GM19372 (cell line): ENCODE results near the gene ARFGAP3.
"Not testable (repeated sequence)": the region's sequence is repeated elsewhere in the genome, so short reads cannot be mapped to it uniquely, and the experiment has no call there.

Experiments used
- ATAC-seq: cut with Tn5 transposase; IDR thresholded peaks from one replicate; pipeline ENCODE4 v1.9.1; 2021; ENCODE audit warnings: mild to moderate bottlenecking, low read depth, moderate library complexity; ENCODE audit not compliant: unreplicated experiment

Gene ARFGAP3

DNA sequence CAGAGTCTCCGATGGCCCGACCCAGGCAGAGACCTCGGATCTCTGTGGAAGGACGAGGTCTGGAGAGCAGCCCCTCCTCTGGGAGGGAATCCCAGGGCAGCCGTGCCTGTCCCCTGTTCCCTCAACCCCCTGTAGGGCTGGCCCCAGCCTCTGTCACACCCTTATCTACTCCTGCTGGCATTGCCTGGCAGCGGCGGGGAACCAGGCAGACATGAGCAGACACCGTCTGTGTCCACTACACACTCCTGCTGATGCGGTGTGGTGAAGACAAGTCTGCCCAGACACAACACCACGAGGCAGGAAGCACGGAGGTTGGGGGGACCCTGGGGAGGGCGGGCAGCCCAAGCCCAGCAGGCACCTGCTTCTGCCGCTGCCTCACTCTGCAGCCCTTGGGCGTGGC lies 83.9 kb downstream of the ARFGAP3 start:
- ATAC-seq: no peak

DNA sequence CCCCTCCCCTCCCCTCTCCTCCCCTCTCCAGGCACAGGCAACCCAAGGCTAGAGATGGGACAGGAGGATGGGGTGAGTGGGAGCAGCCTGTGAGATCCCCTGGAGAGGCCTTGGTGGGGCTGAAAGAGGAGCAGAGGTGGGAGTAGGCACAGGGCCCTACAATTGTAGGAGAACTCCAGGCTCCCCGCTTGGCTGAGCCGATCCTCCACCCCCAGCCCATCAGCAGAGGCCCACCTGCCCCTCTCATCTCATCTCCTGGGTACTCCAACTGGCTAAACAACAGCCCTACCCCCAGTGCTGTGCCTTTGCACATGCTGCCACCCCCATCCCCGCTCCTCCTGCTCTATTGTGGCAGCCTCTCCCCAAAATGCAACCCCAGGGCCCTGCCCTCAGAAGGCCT lies 84.4 kb downstream of the ARFGAP3 start:
- ATAC-seq: no peak

DNA sequence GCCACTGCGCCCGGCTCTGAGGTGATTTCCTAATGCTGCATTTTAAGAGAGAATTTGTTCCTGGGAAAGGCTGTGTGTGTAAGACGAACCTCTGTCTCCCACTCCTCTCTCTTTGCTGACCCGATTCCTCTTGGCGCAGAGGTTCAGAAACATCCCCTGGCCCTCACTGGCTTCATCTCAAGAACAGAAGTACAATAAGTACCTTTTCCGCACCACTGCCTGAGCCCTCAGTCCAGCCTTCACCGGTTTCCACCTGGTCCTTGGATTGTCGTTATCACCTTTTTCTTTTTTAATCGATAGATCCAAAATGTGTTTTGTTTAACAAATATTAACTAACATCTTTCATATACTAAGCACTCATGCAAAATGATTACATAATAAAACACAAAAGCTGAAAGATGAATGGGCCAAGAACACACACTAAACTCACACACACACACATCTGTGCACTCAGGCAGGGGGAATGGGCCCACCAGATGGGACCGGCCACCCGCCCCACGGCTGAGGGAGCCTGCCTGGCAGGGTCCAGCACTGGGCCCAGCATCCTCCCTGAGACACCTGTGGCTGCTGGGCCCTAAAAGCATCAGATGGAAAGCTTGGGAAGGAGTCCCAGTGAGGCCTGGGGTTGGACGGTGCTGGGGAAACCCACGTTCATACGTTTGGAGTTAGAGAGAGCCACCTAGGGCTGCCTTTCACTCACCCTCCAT lies 86.0 kb downstream of the ARFGAP3 start:
- ATAC-seq: no peak

DNA sequence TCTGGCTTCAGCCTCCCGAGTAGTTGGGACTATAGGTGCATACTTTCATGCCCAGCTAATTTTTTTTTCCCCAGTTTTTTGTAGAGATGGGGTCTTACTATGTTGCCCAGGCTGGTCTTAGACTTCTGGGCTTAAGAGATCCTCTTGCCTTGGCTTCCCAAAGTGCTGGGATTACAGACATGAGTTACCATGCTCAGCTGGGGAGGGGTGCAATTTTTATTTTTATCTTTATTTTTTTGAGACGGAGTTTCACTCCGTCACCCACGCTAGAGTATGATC lies 86.7 kb downstream of the ARFGAP3 start:
- no peak for ATAC-seq

DNA sequence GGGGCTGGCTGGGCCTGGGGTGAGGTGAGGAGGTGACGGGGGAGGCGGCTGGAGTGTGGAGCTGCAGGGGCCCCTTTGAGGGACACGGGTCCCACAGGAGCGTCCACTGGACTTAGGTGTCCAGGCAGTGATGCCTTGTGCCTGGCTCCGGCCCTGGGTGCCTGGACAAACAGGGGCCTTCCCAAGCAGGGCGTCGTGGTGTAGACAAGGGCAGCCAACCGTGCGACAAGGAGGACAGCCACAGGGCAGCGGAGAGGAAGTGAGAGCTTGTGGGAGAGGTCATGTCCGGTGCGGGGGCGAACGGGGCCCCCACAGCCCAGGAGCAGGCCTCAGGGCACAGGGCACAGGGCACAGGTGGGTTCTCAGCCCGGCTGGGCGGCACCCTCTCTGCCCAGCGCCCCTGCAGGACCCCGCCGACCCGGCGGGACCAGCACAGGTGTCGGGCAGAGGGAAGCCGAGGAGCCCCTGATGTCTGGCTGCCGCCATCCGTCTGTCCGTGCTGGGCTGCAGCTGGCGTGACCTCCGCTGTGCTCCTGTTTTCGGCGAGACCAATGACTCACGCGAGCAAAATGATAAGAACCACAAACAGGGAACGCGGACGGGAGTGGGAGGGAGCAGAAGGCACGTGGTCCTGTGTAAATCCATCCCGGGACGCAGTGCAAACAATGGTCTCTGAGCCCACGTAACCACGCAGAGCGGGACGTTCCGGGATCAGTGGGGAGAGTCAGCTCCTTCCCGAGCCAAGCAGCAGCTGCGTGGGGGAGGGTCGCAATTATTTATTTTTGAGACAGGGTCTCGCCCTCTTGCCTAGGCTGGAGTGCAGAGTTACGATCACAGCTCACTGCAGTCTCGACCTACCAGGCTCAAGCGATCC lies 87.3 kb downstream of the ARFGAP3 start:
- no peak for ATAC-seq

DNA sequence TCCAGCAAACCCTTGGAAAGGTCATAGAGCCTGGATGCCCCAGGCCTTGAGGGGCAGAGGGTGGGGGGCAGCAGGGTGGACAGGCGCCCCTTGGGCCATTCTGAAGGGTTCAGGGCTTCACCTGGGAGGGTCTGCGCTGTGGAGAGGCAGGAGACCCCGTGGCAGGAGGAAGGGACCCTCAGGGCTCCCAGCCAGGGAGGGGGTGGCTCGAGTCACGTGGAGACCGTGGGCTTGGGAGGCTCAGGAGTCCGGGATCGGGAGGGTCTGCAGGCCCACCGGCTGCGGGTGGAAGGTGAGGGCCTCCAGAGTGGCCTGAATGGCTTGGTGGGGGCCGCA lies 87.9 kb downstream of the ARFGAP3 start:
- no peak for ATAC-seq

DNA sequence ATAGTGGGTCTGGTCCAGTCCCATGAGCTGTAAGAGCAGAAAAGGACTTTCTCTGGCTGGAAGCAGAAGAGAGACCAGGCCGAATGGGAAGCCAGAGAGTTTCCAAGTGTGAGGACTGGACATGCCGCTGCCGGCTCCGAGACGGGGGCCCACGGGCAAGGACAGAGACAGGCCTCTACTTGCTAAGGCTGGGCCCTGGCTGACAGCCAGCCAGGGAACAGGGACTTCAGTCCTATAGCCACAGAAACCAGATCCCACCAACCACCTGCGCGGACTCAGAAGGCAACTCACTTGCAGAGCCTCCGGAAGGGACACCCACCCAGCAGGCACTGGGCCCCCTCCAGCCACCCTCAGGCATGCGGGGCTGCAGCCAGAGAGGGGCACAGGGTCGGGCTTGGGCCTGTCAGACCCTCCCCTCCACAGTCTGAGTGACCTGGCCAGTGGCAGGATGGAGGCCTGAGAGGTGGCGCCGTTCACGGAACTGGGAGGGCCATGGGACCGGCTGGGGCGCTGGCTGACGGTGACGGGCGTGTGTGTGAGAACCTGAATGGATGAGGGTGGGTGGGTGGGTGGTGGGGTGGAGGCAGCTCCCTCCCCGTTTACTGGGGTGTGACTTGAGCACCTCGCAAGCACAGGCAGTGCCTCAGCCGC lies 88.6 kb downstream of the ARFGAP3 start:
- no peak for ATAC-seq

DNA sequence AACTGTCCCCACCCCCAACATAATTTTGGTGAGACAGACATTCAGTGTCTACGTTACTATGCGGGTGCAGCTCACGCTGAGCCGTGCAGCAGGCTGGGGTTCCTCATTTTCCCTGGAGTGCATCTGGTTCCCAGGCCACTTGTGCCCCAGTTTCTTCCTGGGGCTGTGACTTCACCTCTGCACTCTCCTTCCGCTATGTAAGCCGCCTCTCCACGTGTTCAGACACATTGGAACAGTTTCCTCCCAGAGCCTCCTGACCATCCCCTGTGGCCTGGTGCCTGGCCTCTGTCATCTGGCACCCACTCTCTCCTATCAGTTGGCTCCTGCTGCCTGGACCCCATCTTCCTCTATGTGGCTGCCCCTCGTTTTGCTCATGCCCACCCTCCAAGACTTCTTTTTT lies 90.2 kb downstream of the ARFGAP3 start:
- ATAC-seq: no peak

DNA sequence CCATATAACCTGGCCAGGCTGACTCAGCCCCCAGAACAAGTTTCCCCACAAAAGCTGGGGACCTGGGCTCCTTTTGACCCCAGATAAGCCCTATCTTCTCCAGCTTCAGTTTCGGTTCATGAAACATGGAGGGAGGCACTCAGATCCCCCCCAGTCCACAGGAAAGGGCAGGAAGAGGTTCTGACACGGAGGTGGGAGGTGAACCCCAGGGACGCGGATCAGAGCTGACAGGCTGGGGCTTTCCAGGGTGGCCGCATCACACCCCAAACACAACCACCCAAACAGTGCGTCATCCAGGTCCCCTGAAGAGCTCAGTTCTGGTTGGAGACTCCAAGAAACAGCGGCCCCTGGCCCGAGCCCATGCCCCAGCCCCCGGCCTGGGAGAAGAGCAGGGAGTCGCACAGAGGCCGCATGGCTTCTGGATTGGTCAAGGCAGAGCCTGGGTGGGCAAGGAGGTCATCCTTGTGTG lies 92.1 kb downstream of the ARFGAP3 start:
- no peak for ATAC-seq

DNA sequence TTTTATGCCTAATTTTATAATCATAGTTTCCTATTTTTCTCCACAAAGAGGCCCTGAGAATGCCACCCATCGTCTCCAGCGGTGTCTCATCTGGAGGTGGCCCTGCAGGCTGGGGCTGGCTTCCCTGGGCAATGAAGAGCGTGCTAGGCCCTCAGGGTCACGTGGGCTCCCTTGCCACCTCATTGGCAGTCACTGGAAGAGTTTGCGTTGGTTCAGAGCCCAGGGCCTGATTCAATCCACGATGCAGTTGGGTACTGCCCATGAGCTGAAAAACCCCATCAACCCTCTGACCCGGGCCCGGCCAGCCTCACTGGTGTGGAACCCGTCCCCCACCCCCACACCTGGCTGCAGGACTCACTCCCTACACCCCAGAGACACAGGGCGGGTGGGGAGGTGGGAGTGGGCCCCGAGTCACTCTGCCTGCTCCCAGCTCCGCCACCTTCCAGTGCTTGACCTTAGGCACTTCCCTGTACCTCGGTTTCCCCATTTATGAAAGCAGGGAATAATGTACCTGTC lies 93.0 kb downstream of the ARFGAP3 start:
- no peak for ATAC-seq

DNA sequence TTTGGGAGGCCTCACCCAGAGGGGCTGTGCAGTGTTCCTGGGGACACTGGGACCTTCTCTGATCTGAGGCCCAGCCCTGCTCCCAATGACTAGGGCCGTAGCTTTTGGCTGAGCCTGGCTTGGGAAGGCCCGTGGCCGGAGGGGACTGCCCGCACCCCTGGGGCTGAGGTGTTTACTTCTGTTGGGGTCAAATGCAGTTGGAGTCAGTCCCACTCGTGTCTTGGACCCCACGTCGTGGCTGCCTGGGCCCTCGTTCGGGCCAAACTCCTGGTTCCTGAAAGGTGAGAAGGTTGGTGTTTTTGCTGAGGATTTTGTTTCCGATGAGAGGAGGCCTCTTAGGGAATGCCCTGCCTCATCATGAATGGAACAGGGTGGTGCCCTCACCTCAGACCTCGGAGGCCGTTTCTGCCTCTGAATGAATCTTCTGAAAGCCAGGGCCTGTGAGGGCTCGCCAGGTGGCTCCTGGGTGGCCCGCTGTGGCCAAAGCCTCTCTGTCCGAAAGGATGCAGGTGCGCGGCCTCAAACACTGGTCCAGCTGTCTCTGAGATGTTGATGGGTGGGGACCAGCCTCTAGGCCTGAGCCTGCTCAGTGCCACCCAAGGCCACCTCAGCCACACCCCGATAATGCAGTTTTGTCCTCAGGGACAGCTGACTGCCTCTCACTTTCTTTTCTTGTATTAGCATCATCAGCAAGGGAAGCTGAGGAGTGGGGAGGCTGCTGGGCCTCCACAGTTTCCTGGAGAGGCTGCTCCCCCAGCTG lies 96.1 kb downstream of the ARFGAP3 start:
- ATAC-seq: no peak

DNA sequence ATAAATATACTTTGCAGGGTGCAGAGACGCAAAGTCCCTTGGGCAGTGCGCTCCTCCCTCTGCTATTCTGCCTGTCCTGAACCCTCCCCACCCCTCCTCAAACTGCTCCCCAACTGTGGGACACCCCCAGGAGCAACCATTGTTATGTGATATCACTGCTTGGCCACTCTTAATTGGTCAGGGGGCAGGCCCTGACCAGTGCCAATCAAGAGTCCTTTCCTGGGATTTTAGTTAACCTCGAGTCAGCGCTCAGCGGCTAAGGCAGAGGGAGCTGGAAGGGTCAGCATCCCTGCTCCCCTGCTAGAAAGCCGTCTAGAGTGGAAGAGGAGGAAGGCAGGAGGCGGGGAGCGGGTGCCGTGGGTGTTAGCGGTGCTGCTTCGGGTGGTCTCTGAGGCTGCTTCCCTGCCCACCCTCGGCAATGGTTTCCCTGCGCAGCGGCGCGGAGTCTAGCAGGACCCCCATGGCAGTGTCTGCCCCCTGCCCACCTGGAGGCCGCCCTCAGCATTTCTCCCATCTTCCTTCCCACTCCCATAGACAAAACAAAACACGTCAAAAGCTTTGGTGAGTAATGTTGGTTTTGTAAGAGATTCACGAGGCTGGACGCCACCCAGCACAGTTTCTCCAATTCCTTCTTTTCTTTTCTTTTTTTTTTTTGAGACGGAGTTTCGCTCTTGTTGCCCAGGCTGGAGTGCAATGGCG lies 98.0 kb downstream of the ARFGAP3 start:
- ATAC-seq: no peak

DNA sequence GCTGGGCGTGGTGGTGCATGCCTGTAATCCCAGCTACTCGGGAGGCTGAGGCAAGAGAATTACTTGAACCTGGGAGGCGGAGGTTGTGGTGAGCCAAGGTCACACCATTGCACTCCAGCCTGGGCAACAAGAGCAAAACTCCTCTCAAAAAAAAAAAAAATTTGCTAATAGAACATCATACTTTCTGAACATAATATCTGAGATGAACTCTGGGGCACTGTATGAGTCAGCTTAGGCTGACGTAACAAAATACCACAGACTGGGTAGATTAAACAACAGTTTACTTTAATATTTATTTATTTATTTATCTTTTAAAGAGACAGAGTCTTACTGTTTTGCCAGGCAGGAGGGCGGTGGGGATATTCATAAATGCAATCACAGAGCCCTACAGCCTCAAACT lies 101.5 kb downstream of the ARFGAP3 start:
- ATAC-seq: not testable (repeated sequence)

DNA sequence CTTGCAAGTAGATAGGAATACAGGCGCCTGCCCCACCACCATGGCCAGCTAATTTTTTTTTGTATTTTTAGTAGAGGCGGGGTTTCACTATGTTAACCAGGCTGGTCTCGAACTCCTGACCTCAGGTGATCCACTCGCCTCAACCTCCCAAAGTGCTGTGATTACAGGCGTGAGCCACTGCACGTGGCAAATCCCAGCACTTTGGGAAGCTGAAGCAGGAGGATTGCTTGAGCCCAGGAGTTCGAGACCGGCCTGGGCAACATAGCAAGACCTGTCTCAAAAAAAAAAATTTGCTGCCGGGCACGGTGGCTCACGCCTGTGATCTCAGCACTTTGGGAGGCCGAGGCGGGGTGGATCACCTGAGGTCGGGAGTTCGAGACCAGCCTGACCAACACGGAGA lies 102.0 kb downstream of the ARFGAP3 start:
- not testable (repeated sequence) for ATAC-seq

DNA sequence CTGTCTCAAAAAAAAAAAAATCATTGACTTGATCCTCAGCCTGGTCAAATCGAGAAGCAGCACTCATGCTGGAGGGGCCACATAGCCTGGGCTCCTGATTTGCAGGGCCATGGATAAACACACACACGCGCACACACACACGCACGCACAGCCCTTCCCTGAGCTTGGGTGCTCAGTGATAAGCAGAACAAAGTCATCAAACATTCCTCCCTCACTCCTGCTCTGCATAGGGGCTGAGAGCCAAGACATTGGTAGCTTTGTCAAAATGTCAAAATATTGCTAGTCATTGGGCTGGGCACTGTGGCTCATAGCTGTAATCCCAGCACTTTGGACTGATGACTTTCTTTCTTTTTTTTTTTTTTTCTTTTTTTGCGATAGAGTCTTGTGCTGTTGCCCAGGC lies 102.4 kb downstream of the ARFGAP3 start:
- no peak for ATAC-seq

DNA sequence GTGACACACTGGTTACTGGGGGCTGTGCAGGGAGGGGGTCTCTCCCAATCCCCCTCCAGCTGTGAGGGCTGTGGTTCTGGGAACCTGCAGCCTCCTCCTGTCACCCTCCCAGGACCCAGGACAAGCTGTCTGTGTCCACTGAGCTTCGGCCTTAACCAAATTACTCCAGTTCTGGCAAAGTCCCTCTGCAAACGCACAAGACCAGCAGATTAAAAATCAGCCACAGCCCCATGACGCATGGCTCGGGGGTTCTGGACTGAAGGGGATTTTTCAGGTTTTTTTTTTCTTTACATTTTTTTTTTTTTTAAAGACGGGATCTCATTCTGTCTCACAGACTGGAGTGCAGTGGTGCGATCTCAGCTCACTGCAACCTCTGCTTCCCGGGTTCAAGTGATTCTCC lies 104.2 kb downstream of the ARFGAP3 start:
- ATAC-seq: no peak

DNA sequence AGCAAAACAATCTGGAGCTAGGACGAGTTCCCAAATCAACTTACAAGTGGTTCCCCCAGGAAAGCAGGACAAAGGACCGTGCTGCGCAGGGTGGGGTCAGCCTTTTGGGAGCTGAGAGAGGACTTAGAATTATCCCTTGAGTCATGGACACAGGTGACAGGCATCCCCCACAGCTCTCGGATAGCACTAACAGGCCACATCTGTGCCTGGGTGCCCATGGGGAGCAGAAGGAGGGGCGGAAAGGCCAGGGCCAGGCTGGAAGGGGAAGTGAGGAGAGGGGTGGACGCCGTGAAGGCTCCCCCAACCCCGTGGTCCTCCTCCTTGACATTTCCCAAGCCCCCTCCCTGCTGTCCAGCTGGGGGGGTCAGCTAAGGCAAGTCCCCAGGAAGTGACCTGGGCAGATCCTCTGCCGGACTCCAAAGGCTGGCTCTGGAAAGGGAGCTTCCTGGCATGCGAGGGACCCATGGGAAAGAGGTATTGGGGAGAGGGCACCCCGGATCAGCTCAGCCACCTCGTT lies 104.8 kb downstream of the ARFGAP3 start:
- ATAC-seq: no peak

DNA sequence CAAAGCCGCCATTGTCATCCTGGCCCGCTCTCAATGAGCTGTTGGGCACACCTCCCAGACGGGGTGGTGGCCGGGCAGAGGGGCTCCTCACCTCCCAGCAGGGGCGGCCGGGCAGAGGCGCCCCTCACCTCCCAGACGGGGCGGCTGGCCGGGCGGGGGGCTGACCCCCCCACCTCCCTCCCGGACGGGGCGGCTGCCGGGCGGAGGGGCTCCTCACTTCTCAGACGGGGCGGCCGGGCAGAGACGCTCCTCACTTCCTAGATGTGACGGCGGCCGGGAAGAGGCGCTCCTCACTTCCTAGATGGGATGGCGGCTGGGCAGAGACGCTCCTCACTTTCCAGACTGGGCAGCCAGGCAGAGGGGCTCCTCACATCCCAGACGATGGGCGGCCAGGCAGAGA lies 106.7 kb downstream of the ARFGAP3 start:
- not testable (repeated sequence) for ATAC-seq

DNA sequence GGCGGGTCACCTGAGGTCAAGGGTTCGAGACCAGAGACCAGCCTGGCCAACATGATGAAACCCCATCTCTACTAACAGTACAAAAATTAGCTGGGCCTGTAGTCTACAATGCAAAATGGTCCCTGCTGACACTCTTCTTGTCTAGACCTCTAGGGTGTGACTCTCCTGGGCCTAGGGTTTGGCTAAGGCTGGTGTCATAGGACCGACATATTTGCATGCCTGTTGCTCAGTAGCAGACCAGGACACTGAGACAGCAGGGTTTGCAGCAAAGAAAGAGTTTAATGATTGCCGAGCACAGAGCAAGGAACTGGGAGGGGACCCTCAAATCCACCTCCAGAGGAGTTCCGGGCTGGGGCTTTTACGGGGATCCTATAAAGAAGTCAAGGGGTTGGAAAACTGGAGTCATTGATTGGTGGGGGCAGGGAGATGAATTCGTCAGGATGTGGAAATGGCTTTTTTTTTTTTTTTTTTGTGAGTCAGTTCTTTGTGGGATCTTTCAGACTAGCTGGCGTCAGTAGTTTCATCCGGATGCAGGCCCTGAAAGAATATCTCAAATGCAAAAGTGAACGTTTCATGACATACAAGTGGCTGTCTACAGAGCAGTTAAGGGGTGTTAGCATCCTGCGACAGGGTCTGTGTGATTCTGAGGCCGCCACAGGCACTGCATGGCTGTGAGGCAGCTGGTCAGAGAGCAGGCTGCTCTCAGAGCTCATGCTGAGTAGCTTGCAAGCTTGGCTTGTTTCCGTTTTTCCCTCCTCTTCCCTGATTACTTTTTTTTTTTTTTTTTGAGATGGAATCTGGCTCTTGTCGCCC lies 109.2 kb downstream of the ARFGAP3 start:
- ATAC-seq: no peak
